NOMO-1 (cell line): Measurements from ENCODE around the gene PTPN14.
"Not testable (repeated sequence)": the region's sequence is repeated elsewhere in the genome, so short reads cannot be mapped to it uniquely, and the experiment has no call there.

Experiments used
- DNase-seq, 2 experiments: peaks; one replicate each; lab custom pipeline; 2025; ENCODE audit not compliant: unreplicated experiment in 2 of 2; lab: John Stamatoyannopoulos, UW

The PTPN14 gene

GRCh38 chr1:214551436-214552173, at the start of gene PTPN14:
TSS of gene PTPN14 (minus strand) at chr1:214551602. CDS start at chr1:214464803, 86,799 bp downstream.
- peak in 1 of 2 experiments; percentile 16 for DNase-seq

GRCh38 chr1:214593158-214593557, 41.8 kb upstream of the PTPN14 start:
- no peak for DNase-seq

GRCh38 chr1:214591918-214592317, 40.5 kb upstream of the PTPN14 start:
- DNase-seq = not testable (repeated sequence)

- DNase-seq = no peak
These were observed 39.3 kb upstream of the PTPN14 start for GRCh38 chr1:214590696-214591095.

- no peak for DNase-seq
These were observed 37.7 kb upstream of the PTPN14 start for GRCh38 chr1:214588963-214589597.

GRCh38 chr1:214587165-214587564, 35.8 kb upstream of the PTPN14 start:
- DNase-seq = no peak

- DNase-seq = no peak
These were observed 35.2 kb upstream of the PTPN14 start for GRCh38 chr1:214586621-214587020.

GRCh38 chr1:214584805-214585766, 33.7 kb upstream of the PTPN14 start:
- peak; percentile 38 to 62 for DNase-seq

GRCh38 chr1:214583824-214584554, 32.6 kb upstream of the PTPN14 start:
- DNase-seq = no peak

- no peak for DNase-seq
These were observed 31.7 kb upstream of the PTPN14 start for GRCh38 chr1:214583113-214583512.

GRCh38 chr1:214582289-214582891, 31.0 kb upstream of the PTPN14 start:
- no peak for DNase-seq

- DNase-seq = no peak
These were observed 30.4 kb upstream of the PTPN14 start for GRCh38 chr1:214581785-214582184.

- DNase-seq = peak; percentile 17 to 58
These were observed 27.8 kb upstream of the PTPN14 start for GRCh38 chr1:214579183-214579582.

- DNase-seq = not testable (repeated sequence)
These were observed 24.7 kb upstream of the PTPN14 start for GRCh38 chr1:214576120-214576519.

GRCh38 chr1:214574598-214575411, 23.4 kb upstream of the PTPN14 start:
- DNase-seq = no peak

GRCh38 chr1:214573386-214574318, 22.2 kb upstream of the PTPN14 start:
- peak in 1 of 2 experiments; percentile 4 for DNase-seq

GRCh38 chr1:214571281-214571680, 19.9 kb upstream of the PTPN14 start:
- DNase-seq = no peak

- DNase-seq = no peak
These were observed 19.0 kb upstream of the PTPN14 start for GRCh38 chr1:214570442-214570841.
